ENCODE results near the gene SMPDL3A. TPM values are rescaled to one million over a fixed set of nuclear protein-coding genes. Genes with fewer than 3 reads are reported as not detected.

Gene SMPDL3A
- total and polyA plus RNA-seq, 8 donors = 7.4 to 19.8 (median 10.6) TPM

- Histone ChIP-seq H3K27me3 (no peaks in the 10 kb centered on the region), H3K36me3 (no peaks in the 10 kb centered on the region), H3K4me3 (no peak overlapping the region), H3K9me3 (no peaks in the 10 kb centered on the region), H3K27ac (no peak overlapping the region), H3K4me1 (no peaks in the 10 kb centered on the region)
- intact Hi-C loops (cut with DNase I) = no loop called here
- TF ChIP-seq CTCF (IDR thresholded peaks at IDR 0.05) = no peak
- DNase-seq (no peak), ATAC-seq (no peak), FAIRE-seq (no peak)
These were observed 13.1 kb upstream of the SMPDL3A start for GRCh38 chr6:122775975-122776374.

- H3K4me3 ChIP-seq = no peak overlapping the region
- no peaks in the 10 kb centered on the region for H3K9me3 ChIP-seq
- no peak for TF ChIP-seq CTCF (IDR thresholded peaks at IDR 0.05)
- intact Hi-C loops (cut with DNase I) = no loop called here
- WGBS, 2 donors = 87 to 93% methylated on average over 5 of the region's 5 CpGs
- H3K27ac ChIP-seq = no peak overlapping the region
- H3K4me1 ChIP-seq = no peaks in the 10 kb centered on the region
- ATAC-seq (no peak), FAIRE-seq (no peak), DNase-seq (no peak)
- H3K36me3 ChIP-seq = no peaks in the 10 kb centered on the region
- no peaks in the 10 kb centered on the region for H3K27me3 ChIP-seq
These were observed 10.8 kb upstream of the SMPDL3A start for GRCh38 chr6:122778302-122778701.

- ATAC-seq (no peak), DNase-seq (no peak), FAIRE-seq (no peak)
- TF ChIP-seq CTCF (IDR thresholded peaks at IDR 0.05) = no peak
- WGBS, 2 donors = 61 to 64% methylated on average over 13 of the region's 13 CpGs
- H3K9me3 ChIP-seq = no peaks in the 10 kb centered on the region
- intact Hi-C loops (cut with DNase I) = no loop called here
- no peak overlapping the region for H3K4me3 ChIP-seq
- H3K27me3 ChIP-seq = no peaks in the 10 kb centered on the region
- H3K27ac ChIP-seq = no peak overlapping the region
- H3K4me1 ChIP-seq = no peaks in the 10 kb centered on the region
- H3K36me3 ChIP-seq = no peaks in the 10 kb centered on the region
These were observed 9.9 kb upstream of the SMPDL3A start for GRCh38 chr6:122778985-122779661.

GRCh38 chr6:122779667-122780066 is 9.4 kb upstream of the SMPDL3A start, which contains the start of gene FABP7:
TSS of gene FABP7 (plus strand) at chr6:122779716. CDS start at chr6:122779795, 79 bp downstream.
- no peaks in the 10 kb centered on the region for H3K4me1 ChIP-seq
- intact Hi-C loops (cut with DNase I) = loop anchor here in 1 of 3 donors (10.0 kb wide), 1 partner anchor 45 kb away; no protein-coding TSS in a partner anchor
- 62 to 66% methylated on average over 3 of the region's 3 CpGs for WGBS, 2 donors
- H3K9me3 ChIP-seq = no peaks in the 10 kb centered on the region
- H3K4me3 ChIP-seq = no peak within 1 kb of the TSS
- H3K27ac ChIP-seq = no peak within 1 kb of the TSS
- no peaks in the 10 kb centered on the region for H3K27me3 ChIP-seq
- FAIRE-seq (no peak), ATAC-seq (no peak), DNase-seq (no peak)
- TF ChIP-seq CTCF (IDR thresholded peaks at IDR 0.05) = no peak
- H3K36me3 ChIP-seq = no peaks in the 10 kb centered on the region

GRCh38 chr6:122780114-122780513 is 8.9 kb upstream of the SMPDL3A start:
- ATAC-seq (no peak), DNase-seq (no peak), FAIRE-seq (no peak)
- WGBS, 2 donors = 53 to 59% methylated on average over 5 of the region's 5 CpGs
- Histone ChIP-seq H3K4me1 (no peaks in the 10 kb centered on the region), H3K9me3 (no peaks in the 10 kb centered on the region), H3K27me3 (no peaks in the 10 kb centered on the region), H3K27ac (no peak overlapping the region), H3K4me3 (no peak overlapping the region), H3K36me3 (no peaks in the 10 kb centered on the region)
- no peak for TF ChIP-seq CTCF (IDR thresholded peaks at IDR 0.05)
- intact Hi-C loops (cut with DNase I) = loop anchor here in 1 of 3 donors (10.0 kb wide), 1 partner anchor 45 kb away; no protein-coding TSS in a partner anchor

All from pancreas (tissue), 10 donors.